Measurements from ENCODE around the gene PAWR.

PAWR gene

GRCh38 chr12:79566452-79567174 is 124.2 kb downstream of the PAWR start:
- peak overlapping the region; percentile 28; the same call in 1 of the 2 replicates for H3K27ac ChIP-seq
- TF ChIP-seq CTCF (conservative IDR thresholded peaks at IDR 0.05) (no peak), ZFX (IDR thresholded peaks at IDR 0.05) (no peak)

- peak overlapping the region; percentile 89 for H3K27ac ChIP-seq
Measured at GRCh38 chr12:79564727-79565350, 125.9 kb downstream of the PAWR start.

- TF ChIP-seq CTCF (conservative IDR thresholded peaks at IDR 0.05) (no peak), ZFX (IDR thresholded peaks at IDR 0.05) (no peak)
- no peak overlapping the region for H3K27ac ChIP-seq
Measured at GRCh38 chr12:79563021-79563740, 127.6 kb downstream of the PAWR start.

GRCh38 chr12:79561401-79562132 is 129.2 kb downstream of the PAWR start:
- TF ChIP-seq ZFX (IDR thresholded peaks at IDR 0.05) (no peak), CTCF (conservative IDR thresholded peaks at IDR 0.05) (no peak)
- no peak overlapping the region for H3K27ac ChIP-seq

GRCh38 chr12:79560225-79560889 is 130.4 kb downstream of the PAWR start:
- TF ChIP-seq CTCF (conservative IDR thresholded peaks at IDR 0.05): no peak
- TF ChIP-seq ZFX (IDR thresholded peaks at IDR 0.05): no peak
- no peak overlapping the region for H3K27ac ChIP-seq

- no peak for TF ChIP-seq CTCF (conservative IDR thresholded peaks at IDR 0.05)
- no peak for TF ChIP-seq ZFX (IDR thresholded peaks at IDR 0.05)
- no peak overlapping the region for H3K27ac ChIP-seq
Measured at GRCh38 chr12:79559591-79559990, 131.2 kb downstream of the PAWR start.

- TF ChIP-seq ZFX (IDR thresholded peaks at IDR 0.05): no peak
- TF ChIP-seq CTCF (conservative IDR thresholded peaks at IDR 0.05): no peak
- H3K27ac ChIP-seq: no peak overlapping the region
Measured at GRCh38 chr12:79558924-79559469, 131.8 kb downstream of the PAWR start.

All from C4-2B (cell line).